DND-41 (cell line): ENCODE results near the gene DLGAP1.

Experiments
- ATAC-seq: fragments of 200-7000 bp; cut with Tn5 transposase; 3 replicates; pipeline ENCODE4 v1.9.1; 2021; ENCODE audit warnings: low read depth; ENCODE audit not compliant: insufficient read depth
- DNase-seq: peaks from one replicate; pipeline ENCODE4 v3.0.0-alpha.2; 2020
- H2AFZ ChIP-seq: 2 replicates; pipeline ENCODE4 v1.6.0; 2012; ENCODE audit warnings: low read depth, low read length
- H3K27ac ChIP-seq: 2 replicates; pipeline ENCODE4 v1.5.1; 2012; ENCODE audit warnings: low read length, inconsistent platforms
- H3K27me3 ChIP-seq: fragments of 200-600 bp; sonication (generic); 2 replicates; pipeline ENCODE4 v1.6.0; 2012; ENCODE audit warnings: low read length, mild to moderate bottlenecking, inconsistent platforms; ENCODE audit not compliant: insufficient read depth, poor library complexity
- H3K36me3 ChIP-seq: 2 replicates; pipeline ENCODE4 v1.5.1; 2012; ENCODE audit warnings: low read length, inconsistent platforms; ENCODE audit not compliant: insufficient read depth
- H3K4me1 ChIP-seq: 2 replicates; pipeline ENCODE4 v1.5.1; 2012; ENCODE audit warnings: mild to moderate bottlenecking, low read length; ENCODE audit not compliant: insufficient read depth
- H3K4me2 ChIP-seq: 2 replicates; pipeline ENCODE4 v1.6.0; 2012; ENCODE audit warnings: mild to moderate bottlenecking, moderate library complexity, low read length, inconsistent platforms; ENCODE audit not compliant: insufficient read depth
- H3K4me3 ChIP-seq, 2 experiments: fragments of 200-600 bp in 1 of 2; shearing (Covaris generic) in 1 of 2; 2 replicates each; pipeline ENCODE4 v1.5.1; 2012 to 2016; ENCODE audit warnings: inconsistent platforms in 2 of 2, low read length in 2 of 2, mild to moderate bottlenecking in 2 of 2, low read depth in 1 of 2, moderate library complexity in 1 of 2
- H3K79me2 ChIP-seq: 2 replicates; pipeline ENCODE4 v1.6.0; 2012; ENCODE audit warnings: low read length, inconsistent platforms; ENCODE audit not compliant: insufficient read depth
- H3K9ac ChIP-seq: 2 replicates; pipeline ENCODE4 v1.6.0; 2012; ENCODE audit warnings: low read depth, mild to moderate bottlenecking, inconsistent platforms, low read length, moderate library complexity
- H3K9me3 ChIP-seq: 2 replicates; pipeline ENCODE4 v1.5.1; 2012; ENCODE audit warnings: low read length, moderate library complexity, mild to moderate bottlenecking, inconsistent platforms; ENCODE audit not compliant: insufficient read depth, severe bottlenecking
- H4K20me1 ChIP-seq: 2 replicates; pipeline ENCODE4 v1.6.0; 2012; ENCODE audit warnings: low read length; ENCODE audit not compliant: insufficient read depth
- CTCF ChIP-seq: IDR thresholded peaks from 2 replicates; pipeline ENCODE4 v1.5.1; 2012; ENCODE audit warnings: borderline replicate concordance, low read length, moderate library complexity, mild to moderate bottlenecking; ENCODE audit not compliant: poor library complexity, severe bottlenecking; ENCODE audit errors: extremely low read depth
- EZH2 ChIP-seq: IDR thresholded peaks from 3 replicates; pipeline ENCODE4 v1.6.1; 2012; ENCODE audit warnings: borderline replicate concordance, low read depth, mild to moderate bottlenecking, moderate library complexity, low read length, inconsistent platforms; ENCODE audit not compliant: severe bottlenecking

DLGAP1 gene

GRCh38 chr18:3482258-3482657 is 972.8 kb downstream of the DLGAP1 start:
- H3K4me3 ChIP-seq: no peak overlapping the region
- TF ChIP-seq EZH2 (no peak), CTCF (no peak)
- DNase-seq (no peak), ATAC-seq (no peak)
- no peaks in the 10 kb centered on the region for H3K36me3 ChIP-seq
- no peaks in the 10 kb centered on the region for H3K79me2 ChIP-seq
- no peaks in the 10 kb centered on the region for H4K20me1 ChIP-seq
- H2AFZ ChIP-seq: no peak overlapping the region
- H3K27ac ChIP-seq: no peak overlapping the region
- no peak overlapping the region for H3K9ac ChIP-seq
- no peaks in the 10 kb centered on the region for H3K9me3 ChIP-seq
- no peak overlapping the region for H3K4me2 ChIP-seq
- peaks cover 7% of the 10 kb centered on the region for H3K27me3 ChIP-seq
- no peaks in the 10 kb centered on the region for H3K4me1 ChIP-seq

- Histone ChIP-seq H3K79me2 (no peaks in the 10 kb centered on the region), H3K4me1 (no peaks in the 10 kb centered on the region), H3K4me3 (no peak overlapping the region), H2AFZ (no peak overlapping the region), H3K9me3 (no peaks in the 10 kb centered on the region), H3K36me3 (no peaks in the 10 kb centered on the region), H3K9ac (no peak overlapping the region), H3K4me2 (no peak overlapping the region), H3K27ac (no peak overlapping the region), H4K20me1 (no peaks in the 10 kb centered on the region), H3K27me3 (peaks cover 7% of the 10 kb centered on the region)
- TF ChIP-seq CTCF: peak; percentile 59
- TF ChIP-seq EZH2: no peak
- ATAC-seq (peak; percentile 84), DNase-seq (peak; percentile 32)
Measured at GRCh38 chr18:3481696-3482210, 973.4 kb downstream of the DLGAP1 start.

- Histone ChIP-seq H3K27me3 (peaks cover 7% of the 10 kb centered on the region), H3K36me3 (no peaks in the 10 kb centered on the region), H2AFZ (no peak overlapping the region), H4K20me1 (no peaks in the 10 kb centered on the region), H3K9me3 (no peaks in the 10 kb centered on the region), H3K27ac (no peak overlapping the region), H3K4me2 (no peak overlapping the region), H3K79me2 (no peaks in the 10 kb centered on the region), H3K9ac (no peak overlapping the region), H3K4me1 (no peaks in the 10 kb centered on the region), H3K4me3 (no peak overlapping the region)
- TF ChIP-seq EZH2: no peak
- TF ChIP-seq CTCF: no peak
- DNase-seq (no peak), ATAC-seq (no peak)
Measured at GRCh38 chr18:3480827-3481573, 974.1 kb downstream of the DLGAP1 start.
